Measurements from ENCODE around the gene FNIP2. TPM values are rescaled to one million over a fixed set of nuclear protein-coding genes. Genes with fewer than 3 reads are reported as not detected.

Gene FNIP2
- total RNA-seq, 1 experiment from 2014 or later, result 35.3 TPM

- Mint-ChIP-seq H3K27ac (ENCODE audit: unreplicated experiment) (no peak overlapping the region), H3K9me3 (ENCODE audit: low read depth, unreplicated experiment) (no peaks in the 10 kb centered on the region), H3K27me3 (ENCODE audit: unreplicated experiment) (no peaks in the 10 kb centered on the region), H3K36me3 (ENCODE audit: insufficient read depth, unreplicated experiment) (peaks cover 14% of the 10 kb centered on the region), H3K4me3 (ENCODE audit: low read depth, unreplicated experiment) (no peak overlapping the region), H3K4me1 (ENCODE audit: low read depth, unreplicated experiment) (peaks cover 57% of the 10 kb centered on the region)
- intact Hi-C loops (cut with micrococcal nuclease; ENCODE audit: unreplicated experiment), result no loop called here
- DNase-seq, result no peak
- no TSS peak for BruUV-seq (replicated peaks)
- CTCF ChIA-PET, result interaction anchor here (0.5 kb wide), 1 partner anchor 16 kb away, joined by 3 read pairs; no protein-coding TSS in a partner anchor
- TF ChIP-seq CTCF (IDR thresholded peaks at IDR 0.05; ENCODE audit: unreplicated experiment), result no peak
These were observed 32.9 kb downstream of the FNIP2 start for GRCh38 chr4:158801677-158802076.

GRCh38 chr4:158802914-158803313 is 34.1 kb downstream of the FNIP2 start:
- peak overlapping the region; percentile 47 for H3K27ac Mint-ChIP-seq (ENCODE audit: unreplicated experiment)
- DNase-seq, result no peak
- H3K4me1 Mint-ChIP-seq (ENCODE audit: low read depth, unreplicated experiment), result peaks cover 61% of the 10 kb centered on the region
- no peak for TF ChIP-seq CTCF (IDR thresholded peaks at IDR 0.05; ENCODE audit: unreplicated experiment)
- intact Hi-C loops (cut with micrococcal nuclease; ENCODE audit: unreplicated experiment), result no loop called here
- H3K27me3 Mint-ChIP-seq (ENCODE audit: unreplicated experiment), result no peaks in the 10 kb centered on the region
- no peaks in the 10 kb centered on the region for H3K9me3 Mint-ChIP-seq (ENCODE audit: low read depth, unreplicated experiment)
- BruUV-seq (replicated peaks), result no TSS peak
- H3K4me3 Mint-ChIP-seq (ENCODE audit: low read depth, unreplicated experiment), result no peak overlapping the region
- CTCF ChIA-PET, result no interaction called here
- peaks cover 20% of the 10 kb centered on the region for H3K36me3 Mint-ChIP-seq (ENCODE audit: insufficient read depth, unreplicated experiment)

GRCh38 chr4:158805635-158806471 is 37.0 kb downstream of the FNIP2 start:
- Mint-ChIP-seq H3K27me3 (ENCODE audit: unreplicated experiment) (no peaks in the 10 kb centered on the region), H3K4me1 (ENCODE audit: low read depth, unreplicated experiment) (peaks cover 60% of the 10 kb centered on the region), H3K27ac (ENCODE audit: unreplicated experiment) (peak overlapping the region; percentile 77), H3K36me3 (ENCODE audit: insufficient read depth, unreplicated experiment) (peaks cover 37% of the 10 kb centered on the region), H3K9me3 (ENCODE audit: low read depth, unreplicated experiment) (no peaks in the 10 kb centered on the region), H3K4me3 (ENCODE audit: low read depth, unreplicated experiment) (peak overlapping the region; percentile 58)
- TF ChIP-seq CTCF (IDR thresholded peaks at IDR 0.05; ENCODE audit: unreplicated experiment), result no peak
- DNase-seq, result peak; percentile 46
- TSS peak; percentile 38 for BruUV-seq (replicated peaks)
- CTCF ChIA-PET, result interaction anchor here (0.7 to 1.1 kb wide), 5 partner anchors 9 to 425 kb away, joined by 3 to 6 read pairs (median 3); no protein-coding TSS in a partner anchor
- intact Hi-C loops (cut with micrococcal nuclease; ENCODE audit: unreplicated experiment), result no loop called here

- CTCF ChIA-PET, result no interaction called here
- Mint-ChIP-seq H3K36me3 (ENCODE audit: insufficient read depth, unreplicated experiment) (peaks cover 33% of the 10 kb centered on the region), H3K9me3 (ENCODE audit: low read depth, unreplicated experiment) (no peaks in the 10 kb centered on the region), H3K27ac (ENCODE audit: unreplicated experiment) (no peak overlapping the region), H3K4me3 (ENCODE audit: low read depth, unreplicated experiment) (no peak overlapping the region), H3K4me1 (ENCODE audit: low read depth, unreplicated experiment) (peaks cover 60% of the 10 kb centered on the region), H3K27me3 (ENCODE audit: unreplicated experiment) (no peaks in the 10 kb centered on the region)
- no peak for TF ChIP-seq CTCF (IDR thresholded peaks at IDR 0.05; ENCODE audit: unreplicated experiment)
- DNase-seq, result no peak
- BruUV-seq (replicated peaks), result no TSS peak
- intact Hi-C loops (cut with micrococcal nuclease; ENCODE audit: unreplicated experiment), result no loop called here
These were observed 38.9 kb downstream of the FNIP2 start for GRCh38 chr4:158807691-158808090.

Data from Calu3 (cell line).